ES-I3 (cell line): ENCODE data around the gene CAMK1D.

Source experiments
- H3K36me3 ChIP-seq: 2 replicates; pipeline ENCODE4 v1.6.1; 2013; ENCODE audit warnings: mild to moderate bottlenecking, low read length, control low read depth, moderate library complexity; ENCODE audit not compliant: insufficient read depth
- H3K4me1 ChIP-seq: 2 replicates; pipeline ENCODE4 v1.6.1; 2013; ENCODE audit warnings: mild to moderate bottlenecking, control low read depth, low read length; ENCODE audit not compliant: insufficient read depth
- H3K9ac ChIP-seq: 2 replicates; pipeline ENCODE4 v1.6.1; 2013; ENCODE audit warnings: low read depth, mild to moderate bottlenecking, low read length, moderate library complexity
- H3K9me3 ChIP-seq: 2 replicates; pipeline ENCODE4 v1.6.1; 2013; ENCODE audit warnings: mild to moderate bottlenecking, low read length, moderate library complexity; ENCODE audit not compliant: control insufficient read depth, insufficient read depth

CAMK1D gene

GRCh38 chr10:12588091-12588860, 238.9 kb downstream of the CAMK1D start:
- Histone ChIP-seq H3K9ac (no peak overlapping the region), H3K9me3 (no peaks in the 10 kb centered on the region), H3K4me1 (no peaks in the 10 kb centered on the region)

GRCh38 chr10:12589291-12589690, 239.9 kb downstream of the CAMK1D start:
- Histone ChIP-seq H3K9ac (no peak overlapping the region), H3K4me1 (no peaks in the 10 kb centered on the region), H3K36me3 (no peaks in the 10 kb centered on the region), H3K9me3 (no peaks in the 10 kb centered on the region)

More at GRCh38 chr10:12588091-12588860, 238.9 kb downstream of the CAMK1D start:
- H3K36me3 ChIP-seq, result no peaks in the 10 kb centered on the region

GRCh38 chr10:12589791-12590190, 240.4 kb downstream of the CAMK1D start:
- no peaks in the 10 kb centered on the region for H3K4me1 ChIP-seq
- H3K9ac ChIP-seq, result no peak overlapping the region
- H3K36me3 ChIP-seq, result no peaks in the 10 kb centered on the region
- H3K9me3 ChIP-seq, result no peaks in the 10 kb centered on the region

GRCh38 chr10:12590675-12591659, 241.6 kb downstream of the CAMK1D start:
- H3K9me3 ChIP-seq, result no peaks in the 10 kb centered on the region
- no peak overlapping the region for H3K9ac ChIP-seq
- no peaks in the 10 kb centered on the region; the same call in 1 of the 2 replicates for H3K36me3 ChIP-seq
- H3K4me1 ChIP-seq, result no peaks in the 10 kb centered on the region

GRCh38 chr10:12592967-12593366, 243.6 kb downstream of the CAMK1D start:
- H3K36me3 ChIP-seq, result no peaks in the 10 kb centered on the region; the same call in 1 of the 2 replicates
- no peaks in the 10 kb centered on the region for H3K9me3 ChIP-seq
- H3K4me1 ChIP-seq, result no peaks in the 10 kb centered on the region
- no peak overlapping the region for H3K9ac ChIP-seq

GRCh38 chr10:12594448-12594944, 245.1 kb downstream of the CAMK1D start:
- H3K36me3 ChIP-seq, result no peaks in the 10 kb centered on the region; the same call in 1 of the 2 replicates
- no peak overlapping the region for H3K9ac ChIP-seq
- no peaks in the 10 kb centered on the region for H3K4me1 ChIP-seq
- H3K9me3 ChIP-seq, result no peaks in the 10 kb centered on the region

GRCh38 chr10:12595936-12596576, 246.7 kb downstream of the CAMK1D start:
- 0 out of 2 replicates have a peak, but pooled peaks cover 3% of the 10 kb centered on the region for H3K9me3 ChIP-seq
- H3K9ac ChIP-seq, result no peak overlapping the region
- no peaks in the 10 kb centered on the region for H3K4me1 ChIP-seq
- H3K36me3 ChIP-seq, result no peaks in the 10 kb centered on the region; the same call in 1 of the 2 replicates

GRCh38 chr10:12597176-12597575, 247.8 kb downstream of the CAMK1D start:
- no peak overlapping the region for H3K9ac ChIP-seq
- H3K4me1 ChIP-seq, result no peaks in the 10 kb centered on the region
- no peaks in the 10 kb centered on the region; the same call in 1 of the 2 replicates for H3K36me3 ChIP-seq
- H3K9me3 ChIP-seq, result 0 out of 2 replicates have a peak, but pooled peaks cover 3% of the 10 kb centered on the region

- Histone ChIP-seq H3K4me1 (no peaks in the 10 kb centered on the region), H3K9me3 (0 out of 2 replicates have a peak, but pooled peaks cover 3% of the 10 kb centered on the region), H3K36me3 (no peaks in the 10 kb centered on the region; the same call in 1 of the 2 replicates), H3K9ac (no peak overlapping the region)
These were observed 248.7 kb downstream of the CAMK1D start for GRCh38 chr10:12597788-12598765.

GRCh38 chr10:12600652-12601051, 251.3 kb downstream of the CAMK1D start:
- Histone ChIP-seq H3K36me3 (no peaks in the 10 kb centered on the region; the same call in 1 of the 2 replicates), H3K9ac (no peak overlapping the region), H3K9me3 (0 out of 2 replicates have a peak, but pooled peaks cover 3% of the 10 kb centered on the region), H3K4me1 (no peaks in the 10 kb centered on the region)

- Histone ChIP-seq H3K9ac (no peak overlapping the region), H3K9me3 (0 out of 2 replicates have a peak, but pooled peaks cover 3% of the 10 kb centered on the region), H3K36me3 (no peaks in the 10 kb centered on the region), H3K4me1 (no peaks in the 10 kb centered on the region)
These were observed 253.2 kb downstream of the CAMK1D start for GRCh38 chr10:12602521-12602920.

- Histone ChIP-seq H3K9ac (no peak overlapping the region), H3K36me3 (no peaks in the 10 kb centered on the region), H3K4me1 (no peaks in the 10 kb centered on the region), H3K9me3 (0 out of 2 replicates have a peak, but pooled peaks cover 3% of the 10 kb centered on the region)
These were observed 254.6 kb downstream of the CAMK1D start for GRCh38 chr10:12603766-12604470.
